Right lobe of liver (tissue), 6 donors: ENCODE data around the gene SLC7A9. TPM values are rescaled to one million over a fixed set of nuclear protein-coding genes. Genes with fewer than 3 reads are reported as not detected.

Experiments
- ATAC-seq, 4 donors: fragments of 200-7000 bp; cut with Tn5 transposase; one replicate each; pipeline ENCODE4 v1.9.1; 2020; ENCODE audit warnings: mild to moderate bottlenecking in 4 of 4, moderate library complexity in 4 of 4
- DNase-seq, 3 donors: peaks; one replicate each; pipeline ENCODE4 v3.0.0-alpha.2; 2020
- H3K27ac ChIP-seq, 3 donors: fragments of 200-600 bp; one replicate each; pipeline ENCODE4 v1.8.0; 2022
- H3K27me3 ChIP-seq, 2 donors: fragments of 200-600 bp; one replicate each; pipeline ENCODE4 v1.8.0; 2022
- H3K36me3 ChIP-seq, 4 donors: fragments of 200-600 bp; sonication (generic) in 1 of 4; one replicate each; pipeline versions ENCODE4 v1.5.1 to v1.8.0; 2017 to 2022; ENCODE audit warnings: control low read depth in 1 of 4
- H3K4me1 ChIP-seq, 4 donors: fragments of 200-600 bp; sonication (generic) in 1 of 4; one replicate each; pipeline versions ENCODE4 v1.5.1 to v1.8.0; 2017 to 2022; ENCODE audit warnings: control low read depth in 1 of 4
- H3K4me3 ChIP-seq, 3 donors: fragments of 200-600 bp; one replicate each; pipeline ENCODE4 v1.8.0; 2022
- H3K9me3 ChIP-seq, 4 donors: fragments of 200-600 bp; sonication (generic) in 1 of 4; one replicate each; pipeline versions ENCODE4 v1.5.1 to v1.8.0; 2017 to 2022; ENCODE audit warnings: control low read depth in 1 of 4
- POLR2A ChIP-seq: fragments of 450-650 bp; IDR thresholded peaks from one replicate; pipeline ENCODE4 v1.6.1; 2017; ENCODE audit warnings: antibody characterized with exemption, mild to moderate bottlenecking
- WGBS: methylation state at CpG from one replicate; pipeline ENCODE4 v1.1.6; 2018; ENCODE audit warnings: low coverage, low lambda C conversion rate; ENCODE audit not compliant: insufficient coverage; ENCODE audit errors: missing lambda C conversion rate; 5-methylcytosine and 5-hydroxymethylcytosine counted together
- intact Hi-C, 2 donors: fragments of 100-400 bp; cut with DNase I; formaldehyde crosslinking; loops; one replicate each; pipeline versions ENCODE4 v1.11.2 to v1.14.1; 2022
- total RNA-seq, 6 experiments: library from RNA; depleted of rRNA in 2 of 6; stranded (reverse); fragments of >200 nt in 2 of 6; fragmentation: NEBNext Ultra II Directional in 3 of 6; extraction: Animal tissue kit (Norgen Biotek cat#: 25700) in 3 of 6; gene quantifications; one replicate each; pipeline versions ENCODE4 v1.1.0 to v1.2.4, GENCODE V29; 2016 to 2023
- TF ChIP-seq, protein P1 (sequence below), 4 donors: fragments of 200-600 bp in 3 of 4; fragments of 450-650 bp in 1 of 4; IDR thresholded peaks; one replicate each; pipeline versions ENCODE4 v1.5.1 to v1.8.0; 2016 to 2022; ENCODE audit warnings: antibody characterized with exemption in 4 of 4, mild to moderate bottlenecking in 2 of 4
- donor health status: DM: no; HTN: yes; CAD: no.
- donor health status: DM: no; HTN: no; CAD: no.
- donor health status: DM: no; HTN: no; CAD: no.
- donor health status: DM: no; HTN: yes; CAD: no.
- donor health status: DM: no; HTN: yes; CAD: no.

Gene SLC7A9
- total RNA-seq, 6 experiments from 2014 or later: 10.4 to 15.5 (median 13.5) TPM

GRCh38 chr19:32875428-32875827 is 5.9 kb upstream of the SLC7A9 start:
- Histone ChIP-seq H3K4me1 (peaks cover 0 to 7% (median 2%) of the 10 kb centered on the region in 4 donors), H3K9me3 (no peaks in the 10 kb centered on the region), H3K27me3 (no peaks in the 10 kb centered on the region), H3K4me3 (no peak overlapping the region), H3K27ac (no peak overlapping the region), H3K36me3 (no peaks in the 10 kb centered on the region)
- DNase-seq (no peak), ATAC-seq (no peak)
- intact Hi-C loops: no loop called here
- no peak for TF ChIP-seq POLR2A
- TF ChIP-seq, protein P1, sequence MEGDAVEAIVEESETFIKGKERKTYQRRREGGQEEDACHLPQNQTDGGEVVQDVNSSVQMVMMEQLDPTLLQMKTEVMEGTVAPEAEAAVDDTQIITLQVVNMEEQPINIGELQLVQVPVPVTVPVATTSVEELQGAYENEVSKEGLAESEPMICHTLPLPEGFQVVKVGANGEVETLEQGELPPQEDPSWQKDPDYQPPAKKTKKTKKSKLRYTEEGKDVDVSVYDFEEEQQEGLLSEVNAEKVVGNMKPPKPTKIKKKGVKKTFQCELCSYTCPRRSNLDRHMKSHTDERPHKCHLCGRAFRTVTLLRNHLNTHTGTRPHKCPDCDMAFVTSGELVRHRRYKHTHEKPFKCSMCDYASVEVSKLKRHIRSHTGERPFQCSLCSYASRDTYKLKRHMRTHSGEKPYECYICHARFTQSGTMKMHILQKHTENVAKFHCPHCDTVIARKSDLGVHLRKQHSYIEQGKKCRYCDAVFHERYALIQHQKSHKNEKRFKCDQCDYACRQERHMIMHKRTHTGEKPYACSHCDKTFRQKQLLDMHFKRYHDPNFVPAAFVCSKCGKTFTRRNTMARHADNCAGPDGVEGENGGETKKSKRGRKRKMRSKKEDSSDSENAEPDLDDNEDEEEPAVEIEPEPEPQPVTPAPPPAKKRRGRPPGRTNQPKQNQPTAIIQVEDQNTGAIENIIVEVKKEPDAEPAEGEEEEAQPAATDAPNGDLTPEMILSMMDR (IDR thresholded peaks at IDR 0.05): no peak
- WGBS: 64% methylated on average over 5 of the region's 7 CpGs

GRCh38 chr19:32874605-32875004 is 5.0 kb upstream of the SLC7A9 start:
- DNase-seq (no peak), ATAC-seq (no peak)
- H3K9me3 ChIP-seq: no peaks in the 10 kb centered on the region
- H3K4me1 ChIP-seq: peaks cover 0 to 13% (median 5%) of the 10 kb centered on the region in 4 donors
- no peak for TF ChIP-seq POLR2A
- TF ChIP-seq, protein P1 (IDR thresholded peaks at IDR 0.05): no peak
- no peak overlapping the region for H3K4me3 ChIP-seq
- WGBS: 85% methylated on average over 6 of the region's 9 CpGs
- H3K27ac ChIP-seq: no peak overlapping the region
- intact Hi-C loops: no loop called here
- H3K36me3 ChIP-seq: no peaks in the 10 kb centered on the region
- no peaks in the 10 kb centered on the region for H3K27me3 ChIP-seq

DNA sequence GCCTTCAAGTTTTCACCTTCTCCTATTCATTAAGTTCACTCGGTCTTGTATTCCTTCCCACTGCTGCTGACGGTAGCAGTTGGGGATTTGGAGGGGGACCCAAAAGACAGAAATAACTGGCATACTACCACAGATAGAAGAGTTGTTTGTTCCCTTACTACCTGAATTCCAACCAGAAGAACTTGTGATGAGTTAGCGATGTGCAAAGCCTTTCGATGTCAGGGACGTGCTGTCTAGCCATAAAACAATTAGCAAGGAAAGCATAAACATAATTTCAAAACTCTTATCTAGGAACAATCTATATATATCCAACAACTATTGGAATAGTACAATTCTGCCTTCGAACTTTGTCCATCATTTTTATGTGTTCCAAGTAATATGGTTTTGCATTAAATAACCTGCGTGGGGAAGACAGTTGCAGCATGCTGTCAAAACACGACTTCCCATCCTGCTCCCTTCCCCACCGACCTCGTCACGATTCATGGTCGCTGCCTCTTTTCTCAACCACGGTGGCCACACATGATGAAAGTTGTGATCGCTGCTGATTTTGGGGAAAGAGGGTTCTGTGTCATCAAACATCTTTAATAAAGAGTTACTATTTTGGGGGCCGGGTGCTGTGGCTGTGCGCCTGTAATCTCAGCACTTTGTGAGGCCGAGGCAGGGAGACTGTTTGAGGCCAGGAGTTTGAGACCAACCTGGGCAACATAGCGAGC is 3.8 kb upstream of the SLC7A9 start:
- H3K27ac ChIP-seq: no peak overlapping the region
- no peak for ATAC-seq
- TF ChIP-seq, protein P1 (IDR thresholded peaks at IDR 0.05): no peak
- TF ChIP-seq POLR2A: no peak

DNA sequence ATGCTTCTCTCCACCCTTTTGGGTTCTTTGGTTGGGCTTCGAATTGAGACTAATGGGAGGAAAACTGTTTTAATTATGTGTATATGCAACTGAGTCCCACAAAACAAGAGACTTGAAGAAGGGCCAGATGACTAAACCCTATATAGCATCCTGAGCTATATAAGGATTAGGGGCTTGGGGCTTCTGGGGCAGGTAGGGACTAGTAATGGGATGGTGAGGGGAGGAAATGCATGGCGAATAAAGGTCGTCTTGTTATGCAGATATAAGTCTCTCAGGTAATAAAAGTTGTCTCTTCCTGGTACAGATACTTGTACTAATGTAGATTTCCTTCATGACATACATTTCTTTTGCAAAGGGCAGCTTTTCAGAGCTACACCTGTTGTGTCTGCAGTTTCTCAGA is 2.8 kb upstream of the SLC7A9 start:
- no peak for TF ChIP-seq POLR2A
- TF ChIP-seq, protein P1 (IDR thresholded peaks at IDR 0.05): no peak
- intact Hi-C loops: no loop called here
- H3K36me3 ChIP-seq: no peaks in the 10 kb centered on the region
- H3K9me3 ChIP-seq: no peaks in the 10 kb centered on the region
- 95% methylated on average over 3 of the region's 3 CpGs for WGBS
- H3K27ac ChIP-seq: no peak overlapping the region
- no peaks in the 10 kb centered on the region for H3K27me3 ChIP-seq
- H3K4me1 ChIP-seq: peaks cover 0 to 13% (median 5%) of the 10 kb centered on the region in 4 donors
- no peak for ATAC-seq
- H3K4me3 ChIP-seq: no peak overlapping the region
- DNase-seq: no peak

More for the DNA sequence above, 3.8 kb upstream of the SLC7A9 start:
- Histone ChIP-seq H3K9me3 (no peaks in the 10 kb centered on the region), H3K4me3 (no peak overlapping the region), H3K4me1 (peaks cover 0 to 13% (median 5%) of the 10 kb centered on the region in 4 donors), H3K27me3 (no peaks in the 10 kb centered on the region), H3K36me3 (no peaks in the 10 kb centered on the region)
- intact Hi-C loops: no loop called here
- no peak for DNase-seq
- 90% methylated on average over 18 of the region's 18 CpGs for WGBS
